K562 (cell line): Measurements from ENCODE around the gene GH2. TPM values are rescaled to one million over a fixed set of nuclear protein-coding genes. Genes with fewer than 3 reads are reported as not detected.
"Not testable (repeated sequence)": the region's sequence is repeated elsewhere in the genome, so short reads cannot be mapped to it uniquely, and the experiment has no call there.

ENCODE experiments used
- ATAC-seq: fragments of 200-7000 bp; cut with Tn5 transposase; 3 replicates; pipeline ENCODE4 v1.9.1; 2020; ENCODE audit warnings: moderate library complexity
- BruUV-seq: library from RNA; stranded (reverse); fragments of 400-500 nt; replicated peaks from 2 replicates; lab custom pipeline; 2021; lab: Mats Ljungman, UMichigan
- CTCF ChIA-PET: fragments of 300-600 bp; formaldehyde crosslinking; extraction: SDS; loops from one replicate; lab custom pipeline; 2021; ENCODE audit warnings: low intra/inter-chr PET ratio; lab: Yijun Ruan, JAX
- POLR2A ChIA-PET: fragments of 300-600, 350-650 bp; sonication (Branson Sonifier 250); formaldehyde crosslinking; extraction: SDS; loops from one replicate; lab custom pipeline; 2021; ENCODE audit warnings: antibody characterized with exemption, inconsistent platforms; lab: Yijun Ruan, JAX
- DNase-seq, 4 experiments: peaks; one replicate each; pipeline versions ENCODE4 v3.0.0 to v3.0.0-alpha.2; 2011 to 2018; ENCODE audit warnings: low spot score in 3 of 4, mixed read lengths in 3 of 4; ENCODE audit errors: extremely low read depth in 1 of 4
- FAIRE-seq: peaks from 2 replicates; lab custom pipeline; 2011; peaks lifted over from hg19 to GRCh38; lab: Jason Lieb, UNC
- H2AFZ ChIP-seq: 2 replicates; pipeline ENCODE4 v1.6.0; 2011; ENCODE audit warnings: low read depth, low read length, control low read depth, inconsistent platforms
- H3K27ac ChIP-seq: fragments of 200-600 bp; 3 replicates; pipeline ENCODE4 v1.8.0; 2011; ENCODE audit warnings: low read depth, mild to moderate bottlenecking, control low read depth, inconsistent platforms, low read length, moderate library complexity, mixed read lengths; ENCODE audit errors: extremely low read depth
- H3K27me3 ChIP-seq, 2 experiments: fragments of 300-600 bp in 1 of 2; 2 replicates in 1 of 2; 3 replicates in 1 of 2; pipeline versions ENCODE4 v1.6.0 to v1.8.0; 2011; ENCODE audit warnings: inconsistent platforms in 2 of 2, low read length in 2 of 2, mild to moderate bottlenecking in 1 of 2, mixed read lengths in 1 of 2, moderate library complexity in 1 of 2; ENCODE audit not compliant: control insufficient read depth in 2 of 2, insufficient read depth in 2 of 2
- H3K36me3 ChIP-seq: fragments of 300-600 bp; 3 replicates; pipeline ENCODE4 v1.8.0; 2011; ENCODE audit warnings: mild to moderate bottlenecking, low read length, inconsistent platforms; ENCODE audit not compliant: control insufficient read depth, insufficient read depth
- H3K4me1 ChIP-seq, 2 experiments: fragments of 200-600 bp in 1 of 2; replicated peaks in 1 of 2; 2 replicates in 1 of 2; 3 replicates in 1 of 2; pipeline versions ENCODE4 v1.5.1 to v1.8.0; 2011; ENCODE audit warnings: inconsistent platforms in 2 of 2, low read length in 2 of 2, mild to moderate bottlenecking in 1 of 2, mixed read lengths in 1 of 2, moderate library complexity in 1 of 2; ENCODE audit not compliant: control insufficient read depth in 2 of 2, insufficient read depth in 2 of 2
- H3K4me2 ChIP-seq: 2 replicates; pipeline ENCODE4 v1.6.1; 2011; ENCODE audit warnings: low read length, control low read depth, inconsistent platforms, mixed read lengths; ENCODE audit not compliant: insufficient read depth
- H3K4me3 ChIP-seq: fragments of 200-600 bp; sonication (generic), shearing (Covaris generic); 2 replicates; pipeline ENCODE4 v1.5.1; 2016; ENCODE audit warnings: control low read depth, inconsistent platforms
- H3K79me2 ChIP-seq: fragments of 200-600 bp; 3 replicates; pipeline ENCODE4 v1.8.0; 2011; ENCODE audit warnings: low read length, inconsistent platforms; ENCODE audit not compliant: control insufficient read depth, insufficient read depth
- H3K9ac ChIP-seq, 2 experiments: 2 replicates each; pipeline versions ENCODE4 v1.6.0 to v1.6.1; 2011; ENCODE audit warnings: low read depth in 2 of 2, low read length in 2 of 2, control low read depth in 1 of 2, inconsistent platforms in 1 of 2, mild to moderate bottlenecking in 1 of 2, mixed read lengths in 1 of 2; ENCODE audit not compliant: insufficient read depth in 1 of 2
- H3K9me1 ChIP-seq: one replicate; pipeline ENCODE4 v1.6.0; 2011; ENCODE audit warnings: inconsistent platforms, mild to moderate bottlenecking, low read length, moderate library complexity; ENCODE audit not compliant: control insufficient read depth, insufficient read depth
- H3K9me3 ChIP-seq: replicated peaks from 2 replicates; pipeline ENCODE4 v1.5.1; 2011; ENCODE audit warnings: low read depth, low read length, inconsistent platforms; ENCODE audit not compliant: control insufficient read depth, insufficient read depth
- H4K20me1 ChIP-seq: replicated peaks from 2 replicates; pipeline ENCODE4 v1.6.1; 2011; ENCODE audit warnings: low read length, inconsistent platforms, mixed read lengths; ENCODE audit not compliant: control insufficient read depth, insufficient read depth
- CTCF ChIP-seq, 3 experiments: IDR thresholded peaks in 2 of 3; conservative IDR thresholded peaks in 1 of 3; 2 replicates each; pipeline ENCODE4 v1.5.1; 2011 to 2012; ENCODE audit warnings: low read length in 3 of 3, mild to moderate bottlenecking in 3 of 3, control low read depth in 2 of 3, improper control_type of control experiment in 1 of 3, inconsistent platforms in 1 of 3, low read depth in 1 of 3, mixed read lengths in 1 of 3, moderate library complexity in 1 of 3; ENCODE audit not compliant: insufficient read depth in 2 of 3
- EP400 ChIP-seq: fragments of 450-650 bp; IDR thresholded peaks from 2 replicates; pipeline ENCODE4 v1.6.1; 2017; ENCODE audit warnings: antibody characterized with exemption, mild to moderate bottlenecking, moderate library complexity
- EWSR1 ChIP-seq: fragments of 450-650 bp; IDR thresholded peaks from 2 replicates; pipeline ENCODE4 v1.6.1; 2018; ENCODE audit warnings: borderline replicate concordance, mild to moderate bottlenecking, low read depth, moderate library complexity; ENCODE audit not compliant: partially characterized antibody
- GABPB1 ChIP-seq: sonication (generic); formaldehyde crosslinking; IDR thresholded peaks from 2 replicates; pipeline ENCODE4 v1.8.0; 2022; ENCODE audit warnings: mild to moderate bottlenecking, missing genetic modification reagents
- NELFE ChIP-seq: IDR thresholded peaks from 2 replicates; pipeline ENCODE4 v1.6.1; 2011; ENCODE audit warnings: mild to moderate bottlenecking; ENCODE audit not compliant: insufficient read depth, insufficient read length
- NR1H2 ChIP-seq: sonication (generic); formaldehyde crosslinking; IDR thresholded peaks from 2 replicates; pipeline ENCODE4 v1.4.0; 2020; ENCODE audit warnings: mild to moderate bottlenecking, missing genetic modification reagents
- PHTF2 ChIP-seq: fragments of 250-450 bp; sonication (Bioruptor Pico); IDR thresholded peaks from 2 replicates; pipeline ENCODE4 v1.5.0; 2021; ENCODE audit warnings: mild to moderate bottlenecking
- ZBTB5 ChIP-seq: fragments of 450-650 bp; IDR thresholded peaks from 2 replicates; pipeline ENCODE4 v1.6.1; 2017; ENCODE audit warnings: antibody characterized with exemption
- ZNF197 ChIP-seq: fragments of 200-800 bp; sonication (Bioruptor generic); IDR thresholded peaks from 2 replicates; pipeline ENCODE4 v1.6.1; 2016; ENCODE audit warnings: low read depth, missing genetic modification characterization, missing compliant biosample characterization
- ZNF280A ChIP-seq: fragments of 450-650 bp; IDR thresholded peaks from 2 replicates; pipeline ENCODE4 v1.6.1; 2018; ENCODE audit warnings: mild to moderate bottlenecking, low read depth; ENCODE audit not compliant: partially characterized antibody
- WGBS: fragments of 100-300 bp; shearing (Covaris generic); methylation state at CpG from one replicate; pipeline ENCODE4 v1.1.6; 2016; ENCODE audit warnings: low coverage, mixed read lengths; ENCODE audit not compliant: insufficient coverage; ENCODE audit errors: missing lambda C conversion rate; 5-methylcytosine and 5-hydroxymethylcytosine counted together
- in situ Hi-C: fragments of 300-500 bp; cut with MboI; formaldehyde crosslinking; loops from 4 replicates; pipeline ENCODE4 v1.15.0; 2018; ENCODE audit warnings: inconsistent platforms, mixed read lengths
- intact Hi-C: fragments of 100-400 bp; cut with micrococcal nuclease; formaldehyde crosslinking; loops from 2 replicates; pipeline ENCODE4 v1.14.2; 2022
- polyA plus RNA-seq, 8 experiments: library from polyadenylated mRNA; depleted of rRNA in 4 of 8; stranded (reverse) in 5 of 8; unstranded in 3 of 8; fragments of >200 nt; fragmentation: Nextera tagmentation in 2 of 8; fragmentation: Illumina TruSeq in 1 of 8; extraction: Ambion mirVana in 2 of 8; extraction: Trizol in 1 of 8; gene quantifications; 2 replicates each; pipeline versions ENCODE4 v1.2.1 to v1.2.3, GENCODE V29; 2011 to 2014; ENCODE audit warnings: inconsistent platforms in 1 of 8, missing spikeins in 1 of 8
- total RNA-seq, 7 experiments: library from RNA; depleted of rRNA in 6 of 7; stranded (reverse); fragments of >200 nt in 6 of 7; fragmentation: Illumina TruSeq in 2 of 7; extraction: Trizol in 2 of 7; gene quantifications; 2 replicates each; pipeline versions ENCODE4 v1.2.1 to v1.2.3, GENCODE V29; 2011 to 2021; ENCODE audit warnings: low replicate concordance in 1 of 7

The GH2 gene
- total and polyA plus RNA-seq, 9 of the 15 experiments (the other 6 are each of a cell fraction or from before 2014, with no cell fraction given) = not detected

- H3K9me3 ChIP-seq, H2AFZ ChIP-seq, FAIRE-seq, H3K27ac ChIP-seq, H3K4me1 ChIP-seq, H3K9me1 ChIP-seq, DNase-seq, H4K20me1 ChIP-seq, BruUV-seq, CTCF ChIA-PET, H3K79me2 ChIP-seq, H3K4me2 ChIP-seq, H3K4me3 ChIP-seq, H3K27me3 ChIP-seq, intact Hi-C loops, in situ Hi-C loops, H3K9ac ChIP-seq: not testable (repeated sequence)
- ATAC-seq = peak; percentile 80
- TF ChIP-seq CTCF (IDR thresholded peaks at IDR 0.05 in 2 of 3, conservative IDR thresholded peaks at IDR 0.05 in 1 of 3; ENCODE audit: insufficient read depth in 2 of 3, low read depth in 1 of 3, low read length in 3 of 3) = peak in 2 of 3 experiments; percentile 29 to 39; a peak in 4 of 6 replicates
- peaks cover 15% of the 10 kb centered on the region; the same call in 2 of the 3 replicates for H3K36me3 ChIP-seq
- POLR2A ChIA-PET = interaction anchor here (0.9 kb wide), 1 partner anchor 16 kb away, joined by 4 read pairs; no protein-coding TSS in a partner anchor
- WGBS = 62% methylated on average over 5 of the region's 7 CpGs
Measured at GRCh38 chr17:63866625-63867024, 15.1 kb downstream of the GH2 start.

- Histone ChIP-seq H3K9ac (peak overlapping the region in 1 of 2 experiments; percentile 42; a peak in 1 of 4 replicates), H3K9me1 (no peaks in the 10 kb centered on the region), H4K20me1 (no peaks in the 10 kb centered on the region; the same call in 1 of the 2 replicates), H3K4me3 (no peak overlapping the region), H3K4me2 (no peak overlapping the region), H3K9me3 (no peaks in the 10 kb centered on the region), H3K27me3 (no peaks in the 10 kb centered on the region), H2AFZ (no peak overlapping the region), H3K27ac (no peak overlapping the region), H3K36me3 (peaks cover 49% of the 10 kb centered on the region), H3K79me2 (no peaks in the 10 kb centered on the region), H3K4me1 (no peaks in the 10 kb centered on the region; a peak in 1 of 5 replicates)
- FAIRE-seq (no peak), ATAC-seq (no peak), DNase-seq (no peak)
- POLR2A ChIA-PET = interaction anchor here (0.6 to 1.2 kb wide), 4 partner anchors 8 to 642 kb away, joined by 3 to 4 read pairs (median 3); no protein-coding TSS in a partner anchor
- intact Hi-C loops (no loop called here), in situ Hi-C loops (no loop called here)
- CTCF ChIA-PET = no interaction called here
- WGBS = 55% methylated on average over 3 of the region's 3 CpGs
- BruUV-seq = no TSS peak
- TF ChIP-seq GABPB1 (CRISPR knock-in tag) (no peak), ZNF197 (CRISPR knock-in tag) (no peak), EP400 (no peak), NR1H2 (CRISPR knock-in tag) (no peak), ZBTB5 (no peak), EWSR1 (no peak), PHTF2 (CRISPR knock-in tag) (no peak), NELFE (no peak), ZNF280A (no peak)
Measured at GRCh38 chr17:63859257-63859656, 22.5 kb downstream of the GH2 start.
